Activated CD8-positive, alpha-beta T cell treated with anti-CD3 and anti-CD28 coated beads, Interleukin-2, amount 10 ng/mL, durations not matched to agents 7 days and 5 days (primary cell): Measurements from ENCODE around the gene GREB1L. TPM values are rescaled to one million over a fixed set of nuclear protein-coding genes. Genes with fewer than 3 reads are reported as not detected.

Experiments
- ATAC-seq: fragments of 150-1000 bp; cut with Tn5 transposase; one replicate; pipeline ENCODE4 v1.10.0; 2021; ENCODE audit warnings: moderate library complexity
- CTCF ChIA-PET: fragments of 350-600 bp; sonication (Branson Sonifier 250); formaldehyde crosslinking; loops from one replicate; lab custom pipeline; 2021; ENCODE audit warnings: antibody characterized with exemption; lab: Charles Lee
- POLR2A ChIA-PET: fragments of 350-600 bp; sonication (Branson Sonifier 250); formaldehyde crosslinking; loops from one replicate; lab custom pipeline; 2021; ENCODE audit warnings: antibody characterized with exemption; lab: Charles Lee
- DNase-seq: peaks from one replicate; pipeline ENCODE4 v3.0.0-alpha.2; 2020
- H3K27ac Mint-ChIP-seq: one replicate; pipeline ENCODE4 v1.8.0; 2021; ENCODE audit warnings: mild to moderate bottlenecking, mixed read lengths
- H3K27me3 Mint-ChIP-seq: one replicate; pipeline ENCODE4 v1.8.0; 2021; ENCODE audit warnings: low read depth, mixed read lengths
- H3K36me3 Mint-ChIP-seq: one replicate; pipeline ENCODE4 v1.8.0; 2021; ENCODE audit warnings: low read depth, mixed read lengths
- H3K4me1 Mint-ChIP-seq: one replicate; pipeline ENCODE4 v1.8.0; 2021; ENCODE audit warnings: low read depth, mixed read lengths
- H3K4me3 Mint-ChIP-seq: one replicate; pipeline ENCODE4 v1.8.0; 2021; ENCODE audit warnings: mild to moderate bottlenecking, mixed read lengths
- H3K9me3 Mint-ChIP-seq: one replicate; pipeline ENCODE4 v1.8.0; 2022; ENCODE audit warnings: mixed read lengths; ENCODE audit not compliant: insufficient read depth
- total RNA-seq, 2 experiments: library from RNA; stranded (reverse); gene quantifications; one replicate each; pipeline ENCODE4 v1.2.3, GENCODE V29; 2021

GREB1L gene
- total RNA-seq, 2 experiments from 2014 or later, result not detected

DNA sequence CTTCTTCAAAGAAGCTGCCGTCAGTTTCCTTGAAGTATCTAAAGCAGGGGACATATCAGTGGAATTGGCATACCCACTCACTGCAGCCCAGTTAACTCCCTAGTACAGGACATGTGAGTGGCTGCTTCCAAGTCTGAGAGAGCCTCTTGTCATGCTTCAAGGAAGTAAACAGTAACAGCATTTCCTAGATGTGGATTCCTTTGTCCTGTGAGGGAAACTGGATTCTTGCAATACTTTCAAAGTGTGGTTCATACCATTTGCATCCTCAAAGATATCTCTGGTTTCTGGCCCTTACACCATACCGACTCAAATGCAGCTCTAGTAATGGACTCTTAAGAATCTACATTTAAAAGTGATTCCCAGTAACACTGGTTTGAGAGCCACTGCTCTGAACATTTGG, 271.3 kb downstream of the GREB1L start:
- no peaks in the 10 kb centered on the region for H3K27me3 Mint-ChIP-seq
- ATAC-seq (no peak), DNase-seq (no peak)
- no peaks in the 10 kb centered on the region for H3K4me1 Mint-ChIP-seq
- ChIA-PET CTCF (no interaction called here), POLR2A (no interaction called here)
- no peak overlapping the region for H3K27ac Mint-ChIP-seq
- H3K4me3 Mint-ChIP-seq, result no peak overlapping the region
- peaks cover 2% of the 10 kb centered on the region for H3K36me3 Mint-ChIP-seq
- H3K9me3 Mint-ChIP-seq, result no peaks in the 10 kb centered on the region

- Mint-ChIP-seq H3K4me3 (no peak overlapping the region), H3K27me3 (no peaks in the 10 kb centered on the region), H3K27ac (no peak overlapping the region), H3K9me3 (no peaks in the 10 kb centered on the region), H3K36me3 (peaks cover 2% of the 10 kb centered on the region), H3K4me1 (no peaks in the 10 kb centered on the region)
- POLR2A ChIA-PET, result no interaction called here
- CTCF ChIA-PET, result no interaction called here
- ATAC-seq, result no peak
- DNase-seq, result no peak
Measured at GRCh38 chr18:21513741-21514140, 271.7 kb downstream of the GREB1L start.

DNA sequence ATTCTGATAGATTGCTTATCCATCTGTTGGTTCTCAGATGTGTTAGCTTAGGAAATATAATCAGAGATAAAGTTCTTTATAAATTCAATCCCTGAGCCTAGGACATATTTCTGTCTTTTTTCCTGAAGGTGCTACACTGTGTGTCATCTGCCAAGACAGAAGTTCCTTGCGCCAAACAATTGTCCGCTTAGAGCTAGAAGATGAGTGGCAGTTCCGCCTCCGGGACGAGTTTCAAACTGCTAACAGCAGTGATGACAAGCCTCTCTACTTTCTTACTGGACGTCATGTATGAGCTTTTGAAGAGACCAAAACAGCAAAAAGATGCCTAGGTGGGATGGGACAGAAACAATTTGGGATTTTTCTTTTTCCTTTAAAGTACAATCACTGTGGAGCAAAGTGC, 280.5 kb downstream of the GREB1L start:
- no peak for DNase-seq
- Mint-ChIP-seq H3K27ac (no peak overlapping the region), H3K27me3 (no peaks in the 10 kb centered on the region), H3K4me1 (no peaks in the 10 kb centered on the region), H3K36me3 (peaks cover 27% of the 10 kb centered on the region), H3K4me3 (no peak overlapping the region), H3K9me3 (no peaks in the 10 kb centered on the region)
- no peak for ATAC-seq
- POLR2A ChIA-PET, result no interaction called here
- CTCF ChIA-PET, result no interaction called here

DNA sequence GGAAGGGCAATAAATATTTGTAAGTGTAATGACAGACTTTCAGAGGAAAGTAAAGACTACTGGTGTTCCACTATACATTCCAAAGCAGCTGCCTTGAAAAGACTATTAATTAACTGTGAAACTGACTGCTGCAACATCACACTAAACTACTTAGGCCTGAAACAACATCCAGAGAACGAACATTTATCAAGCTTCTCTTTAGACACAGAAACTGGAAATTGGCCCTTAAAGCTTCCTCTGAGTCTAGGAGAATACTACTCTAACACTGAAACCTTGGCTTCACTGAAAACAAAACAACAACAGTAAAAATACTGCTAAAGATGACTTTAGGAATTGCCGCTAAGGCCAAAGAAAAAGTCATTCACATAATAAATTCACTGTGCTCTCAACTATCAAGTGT, 283.9 kb downstream of the GREB1L start:
- ChIA-PET CTCF (no interaction called here), POLR2A (no interaction called here)
- no peaks in the 10 kb centered on the region for H3K9me3 Mint-ChIP-seq
- H3K4me1 Mint-ChIP-seq, result no peaks in the 10 kb centered on the region
- H3K27me3 Mint-ChIP-seq, result no peaks in the 10 kb centered on the region
- no peak for ATAC-seq
- H3K36me3 Mint-ChIP-seq, result peaks cover 30% of the 10 kb centered on the region
- no peak overlapping the region for H3K4me3 Mint-ChIP-seq
- no peak overlapping the region for H3K27ac Mint-ChIP-seq
- no peak for DNase-seq

- Mint-ChIP-seq H3K9me3 (no peaks in the 10 kb centered on the region), H3K4me1 (no peaks in the 10 kb centered on the region), H3K36me3 (peaks cover 32% of the 10 kb centered on the region), H3K4me3 (no peak overlapping the region), H3K27ac (no peak overlapping the region), H3K27me3 (no peaks in the 10 kb centered on the region)
- POLR2A ChIA-PET, result no interaction called here
- no peak for ATAC-seq
- no peak for DNase-seq
- CTCF ChIA-PET, result no interaction called here
Measured at GRCh38 chr18:21526463-21526862, 284.4 kb downstream of the GREB1L start.

- Mint-ChIP-seq H3K9me3 (no peaks in the 10 kb centered on the region), H3K27me3 (no peaks in the 10 kb centered on the region), H3K36me3 (peaks cover 39% of the 10 kb centered on the region), H3K27ac (no peak overlapping the region), H3K4me1 (no peaks in the 10 kb centered on the region), H3K4me3 (no peak overlapping the region)
- POLR2A ChIA-PET, result interaction anchor here (1.2 kb wide), 1 partner anchor 65 kb away, joined by 3 read pairs; the partner anchor contains the start of gene ESCO1
- CTCF ChIA-PET, result interaction anchor here (0.9 kb wide), 1 partner anchor 78 kb away, joined by 3 read pairs; the partner anchor contains the start of gene SNRPD1
- DNase-seq (no peak), ATAC-seq (no peak)
Measured at GRCh38 chr18:21534327-21534726, 292.3 kb downstream of the GREB1L start.

DNA sequence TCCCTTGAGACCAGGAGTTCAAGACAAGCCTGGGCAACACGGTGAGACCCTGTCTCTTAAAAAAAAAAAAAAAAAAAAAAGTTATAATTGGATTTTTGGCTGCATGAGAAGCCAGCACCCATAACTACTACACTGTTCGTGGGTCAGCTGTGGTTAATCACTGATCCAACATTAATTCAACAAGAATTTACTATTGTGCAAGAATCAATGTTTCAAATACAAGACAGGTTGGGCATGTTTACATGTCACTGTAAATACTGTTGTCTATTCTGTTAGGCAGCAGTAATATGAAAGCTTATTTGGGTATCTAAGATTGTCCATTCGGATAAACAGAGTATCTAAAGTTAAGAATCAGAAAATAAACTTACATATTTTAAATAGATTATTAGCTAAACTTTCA, 296.2 kb downstream of the GREB1L start:
- ATAC-seq (no peak), DNase-seq (no peak)
- no peak overlapping the region for H3K27ac Mint-ChIP-seq
- ChIA-PET CTCF (interaction anchor here (1.2 to 1.3 kb wide), 2 partner anchors 28 to 63 kb away, joined by 3 to 8 read pairs; partner anchors contain the start of gene ESCO1), POLR2A (no interaction called here)
- H3K36me3 Mint-ChIP-seq, result peaks cover 34% of the 10 kb centered on the region
- H3K4me3 Mint-ChIP-seq, result no peak overlapping the region
- no peaks in the 10 kb centered on the region for H3K4me1 Mint-ChIP-seq
- H3K9me3 Mint-ChIP-seq, result no peaks in the 10 kb centered on the region
- no peaks in the 10 kb centered on the region for H3K27me3 Mint-ChIP-seq

GRCh38 chr18:21546423-21546822, 304.4 kb downstream of the GREB1L start:
- ATAC-seq, result no peak
- Mint-ChIP-seq H3K36me3 (peaks cover 32% of the 10 kb centered on the region), H3K27ac (no peak overlapping the region), H3K27me3 (no peaks in the 10 kb centered on the region), H3K4me3 (no peak overlapping the region), H3K4me1 (no peaks in the 10 kb centered on the region), H3K9me3 (no peaks in the 10 kb centered on the region)
- ChIA-PET POLR2A (no interaction called here), CTCF (no interaction called here)
- no peak for DNase-seq

GRCh38 chr18:21548647-21549046, 306.6 kb downstream of the GREB1L start:
- Mint-ChIP-seq H3K27ac (no peak overlapping the region), H3K36me3 (peaks cover 39% of the 10 kb centered on the region), H3K4me1 (no peaks in the 10 kb centered on the region), H3K9me3 (no peaks in the 10 kb centered on the region), H3K4me3 (no peak overlapping the region), H3K27me3 (no peaks in the 10 kb centered on the region)
- CTCF ChIA-PET, result interaction anchor here (1.7 kb wide), 1 partner anchor 52 kb away, joined by 4 read pairs; the partner anchor contains the start of gene ESCO1
- POLR2A ChIA-PET, result interaction anchor here (1.2 kb wide), 1 partner anchor 64 kb away, joined by 3 read pairs; the partner anchor contains the start of gene SNRPD1
- ATAC-seq, result no peak
- DNase-seq, result no peak

- ChIA-PET POLR2A (no interaction called here), CTCF (no interaction called here)
- H3K27me3 Mint-ChIP-seq, result no peaks in the 10 kb centered on the region
- DNase-seq (no peak), ATAC-seq (no peak)
- H3K4me3 Mint-ChIP-seq, result no peak overlapping the region
- H3K36me3 Mint-ChIP-seq, result peaks cover 48% of the 10 kb centered on the region
- no peaks in the 10 kb centered on the region for H3K9me3 Mint-ChIP-seq
- no peak overlapping the region for H3K27ac Mint-ChIP-seq
- H3K4me1 Mint-ChIP-seq, result no peaks in the 10 kb centered on the region
Measured at GRCh38 chr18:21550510-21550970, 308.5 kb downstream of the GREB1L start.

- H3K36me3 Mint-ChIP-seq, result peaks cover 30% of the 10 kb centered on the region
- no peaks in the 10 kb centered on the region for H3K4me1 Mint-ChIP-seq
- no peak overlapping the region for H3K4me3 Mint-ChIP-seq
- no peaks in the 10 kb centered on the region for H3K9me3 Mint-ChIP-seq
- DNase-seq (no peak), ATAC-seq (no peak)
- H3K27me3 Mint-ChIP-seq, result no peaks in the 10 kb centered on the region
- POLR2A ChIA-PET, result interaction anchor here (1.0 kb wide), 1 partner anchor 42 kb away, joined by 3 read pairs; no protein-coding TSS in a partner anchor
- CTCF ChIA-PET, result interaction anchor here (1.2 to 1.7 kb wide), 2 partner anchors 43 kb away, joined by 4 to 7 read pairs; partner anchors contain the start of gene ESCO1
- H3K27ac Mint-ChIP-seq, result no peak overlapping the region
Measured at GRCh38 chr18:21557607-21558253, 315.7 kb downstream of the GREB1L start.

GRCh38 chr18:21559195-21559594, 317.2 kb downstream of the GREB1L start:
- Mint-ChIP-seq H3K4me3 (no peak overlapping the region), H3K9me3 (no peaks in the 10 kb centered on the region), H3K27me3 (no peaks in the 10 kb centered on the region), H3K27ac (no peak overlapping the region), H3K4me1 (peaks cover 4% of the 10 kb centered on the region), H3K36me3 (peaks cover 32% of the 10 kb centered on the region)
- ChIA-PET POLR2A (no interaction called here), CTCF (interaction anchor here (1.7 kb wide), 1 partner anchor 41 kb away, joined by 7 read pairs; the partner anchor contains the start of gene ESCO1)
- DNase-seq, result no peak
- ATAC-seq, result no peak
